Loucy (cell line): ENCODE measurements around the gene CELF4.

Source experiments
- EZH2phosphoT487 ChIP-seq: fragments of 200-600 bp; IDR thresholded peaks from 2 replicates; pipeline ENCODE4 v1.6.1; 2018; ENCODE audit warnings: antibody characterized with exemption, mild to moderate bottlenecking, moderate library complexity, borderline replicate concordance
- TF ChIP-seq, protein P1 (sequence below): fragments of 200-600 bp; sonication (generic); conservative IDR thresholded peaks from 2 replicates; pipeline ENCODE4 v1.5.1; 2014; ENCODE audit warnings: mild to moderate bottlenecking, antibody characterized with exemption, low read length

DNA sequence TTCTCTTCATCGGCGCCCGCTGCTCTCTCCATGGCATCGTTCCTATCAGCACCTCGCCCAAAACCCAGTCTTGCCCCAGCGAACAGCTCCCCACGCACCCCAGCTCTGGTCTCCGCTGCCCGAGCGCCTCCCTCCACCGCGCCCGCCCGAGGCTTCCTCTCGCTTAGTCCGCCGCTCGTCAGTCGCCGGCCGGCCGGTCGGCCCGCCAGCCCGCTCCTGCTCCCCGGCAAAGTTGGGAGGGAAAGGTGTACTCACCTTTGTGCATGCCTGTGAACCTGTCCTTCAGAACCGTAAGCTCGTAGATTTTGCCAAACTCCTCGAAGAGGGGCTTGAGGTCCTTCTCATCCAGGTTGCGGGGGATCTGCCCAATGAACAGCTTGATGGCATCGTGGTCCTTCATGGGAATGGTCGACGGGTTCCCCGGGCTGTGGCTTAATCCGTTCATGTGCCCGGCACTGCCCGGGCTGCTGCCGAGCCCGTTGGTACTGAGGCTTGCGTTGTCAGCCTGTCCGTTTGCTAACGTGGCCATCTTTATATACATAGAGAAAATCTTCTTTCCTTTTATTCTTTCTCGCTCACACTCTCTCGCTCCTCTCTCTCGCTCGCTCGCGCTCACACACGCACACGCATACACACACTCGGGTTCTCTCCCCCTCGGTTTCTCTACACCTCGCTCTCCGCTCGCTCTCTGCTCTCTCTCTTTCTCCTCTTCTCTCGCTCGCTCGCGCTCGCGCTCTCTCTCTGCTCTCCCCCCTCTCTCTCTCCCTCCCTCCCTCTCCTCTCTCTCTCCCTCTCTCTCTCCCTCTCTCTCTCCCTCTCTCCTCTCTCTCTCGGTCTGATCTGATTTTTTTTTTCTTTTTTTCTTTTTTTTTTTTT, at the start of gene CELF4:
- TF ChIP-seq EZH2phosphoT487: no peak
- TF ChIP-seq, protein P1, sequence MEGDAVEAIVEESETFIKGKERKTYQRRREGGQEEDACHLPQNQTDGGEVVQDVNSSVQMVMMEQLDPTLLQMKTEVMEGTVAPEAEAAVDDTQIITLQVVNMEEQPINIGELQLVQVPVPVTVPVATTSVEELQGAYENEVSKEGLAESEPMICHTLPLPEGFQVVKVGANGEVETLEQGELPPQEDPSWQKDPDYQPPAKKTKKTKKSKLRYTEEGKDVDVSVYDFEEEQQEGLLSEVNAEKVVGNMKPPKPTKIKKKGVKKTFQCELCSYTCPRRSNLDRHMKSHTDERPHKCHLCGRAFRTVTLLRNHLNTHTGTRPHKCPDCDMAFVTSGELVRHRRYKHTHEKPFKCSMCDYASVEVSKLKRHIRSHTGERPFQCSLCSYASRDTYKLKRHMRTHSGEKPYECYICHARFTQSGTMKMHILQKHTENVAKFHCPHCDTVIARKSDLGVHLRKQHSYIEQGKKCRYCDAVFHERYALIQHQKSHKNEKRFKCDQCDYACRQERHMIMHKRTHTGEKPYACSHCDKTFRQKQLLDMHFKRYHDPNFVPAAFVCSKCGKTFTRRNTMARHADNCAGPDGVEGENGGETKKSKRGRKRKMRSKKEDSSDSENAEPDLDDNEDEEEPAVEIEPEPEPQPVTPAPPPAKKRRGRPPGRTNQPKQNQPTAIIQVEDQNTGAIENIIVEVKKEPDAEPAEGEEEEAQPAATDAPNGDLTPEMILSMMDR: no peak
